H1 (cell line): ENCODE results near the gene DUS1L. TPM values are rescaled to one million over a fixed set of nuclear protein-coding genes. Genes with fewer than 3 reads are reported as not detected.

Experiments used
- CTCF ChIA-PET: fragments of 300-600 bp; sonication (Branson Sonifier 250); formaldehyde crosslinking; loops from one replicate; lab custom pipeline; 2021; ENCODE audit not compliant: partially characterized antibody; lab: Charles Lee
- POLR2A ChIA-PET: fragments of 300-600 bp; sonication (Branson Sonifier 250); formaldehyde crosslinking; loops from one replicate; lab custom pipeline; 2021; ENCODE audit warnings: inconsistent platforms; ENCODE audit not compliant: partially characterized antibody; lab: Charles Lee
- DNase-seq, 2 experiments: peaks; one replicate each; pipeline versions ENCODE4 v3.0.0 to v3.0.0-alpha.2; 2010 to 2022; ENCODE audit warnings: low spot score in 2 of 2, low read depth in 1 of 2, mixed read lengths in 1 of 2
- FAIRE-seq: peaks from 2 replicates; lab custom pipeline; 2011; peaks lifted over from hg19 to GRCh38; lab: Jason Lieb, UNC
- H2AFZ ChIP-seq: 2 replicates; pipeline ENCODE4 v1.8.1; 2012; ENCODE audit warnings: low read length, inconsistent platforms
- H2AK5ac ChIP-seq: 2 replicates; pipeline ENCODE4 v1.6.1; 2013; ENCODE audit warnings: low read depth, low read length
- H2BK120ac ChIP-seq: replicated peaks from 2 replicates; pipeline ENCODE3; 2013; ENCODE audit warnings: low read depth, low read length, inconsistent platforms
- H2BK12ac ChIP-seq: 2 replicates; pipeline ENCODE4 v1.6.1; 2013; ENCODE audit warnings: low read depth, low read length
- H2BK15ac ChIP-seq: 2 replicates; pipeline ENCODE4 v1.6.1; 2013; ENCODE audit warnings: low read length
- H2BK20ac ChIP-seq: 2 replicates; pipeline ENCODE4 v1.6.1; 2013; ENCODE audit warnings: low read length
- H2BK5ac ChIP-seq: 2 replicates; pipeline ENCODE4 v1.6.1; 2013; ENCODE audit warnings: low read depth, low read length
- H3K14ac ChIP-seq: 2 replicates; pipeline ENCODE4 v1.6.1; 2013; ENCODE audit warnings: inconsistent platforms; ENCODE audit not compliant: insufficient read length
- H3K18ac ChIP-seq: 2 replicates; pipeline ENCODE4 v1.6.1; 2013; ENCODE audit warnings: low read length; ENCODE audit errors: extremely low read depth
- H3K23ac ChIP-seq: 2 replicates; pipeline ENCODE4 v1.6.1; 2013; ENCODE audit warnings: inconsistent platforms; ENCODE audit not compliant: insufficient read length
- H3K23me2 ChIP-seq: 2 replicates; pipeline ENCODE4 v1.6.1; 2013; ENCODE audit warnings: low read depth, low read length
- H3K27ac ChIP-seq: 2 replicates; pipeline ENCODE4 v1.6.1; 2011; ENCODE audit warnings: low read depth, low read length, inconsistent platforms
- H3K27me3 ChIP-seq, 4 experiments: replicated peaks in 1 of 4; 1 replicate in 1 of 4; 2 replicates in 3 of 4; pipeline versions ENCODE4 v1.6.1 to v1.8.1; 2011 to 2013; ENCODE audit warnings: low read length in 3 of 4, mild to moderate bottlenecking in 3 of 4, inconsistent platforms in 2 of 4, mixed read lengths in 2 of 4, moderate library complexity in 1 of 4; ENCODE audit not compliant: control insufficient read depth in 3 of 4, insufficient read depth in 3 of 4; ENCODE audit errors: extremely low read depth in 1 of 4
- H3K36me3 ChIP-seq, 4 experiments: 2 replicates each; pipeline versions ENCODE4 v1.6.1 to v1.8.1; 2011 to 2013; ENCODE audit warnings: mild to moderate bottlenecking in 4 of 4, low read length in 3 of 4, moderate library complexity in 2 of 4, control low read depth in 1 of 4, inconsistent platforms in 1 of 4; ENCODE audit not compliant: insufficient read depth in 4 of 4, control insufficient read depth in 2 of 4
- H3K4ac ChIP-seq: replicated peaks from 2 replicates; pipeline ENCODE3; 2013; ENCODE audit warnings: low read length, low read depth, mixed read lengths, inconsistent platforms; ENCODE audit not compliant: insufficient read length
- H3K4me1 ChIP-seq, 4 experiments: replicated peaks in 1 of 4; 1 replicate in 1 of 4; 2 replicates in 3 of 4; pipeline versions ENCODE4 v1.6.1 to v1.8.1; 2011 to 2013; ENCODE audit warnings: low read length in 3 of 4, inconsistent platforms in 2 of 4, mixed read lengths in 1 of 4; ENCODE audit not compliant: insufficient read depth in 4 of 4, control insufficient read depth in 3 of 4
- H3K4me2 ChIP-seq, 2 experiments: 2 replicates each; pipeline versions ENCODE4 v1.6.1 to v1.8.1; 2011 to 2013; ENCODE audit warnings: low read depth in 2 of 2, low read length in 2 of 2, control low read depth in 1 of 2, inconsistent platforms in 1 of 2, mild to moderate bottlenecking in 1 of 2; ENCODE audit not compliant: insufficient read depth in 1 of 2
- H3K4me3 ChIP-seq, 4 experiments: fragments of 200-600, 300-600 bp in 1 of 4; sonication (generic), shearing (Covaris generic), sonication (Bioruptor Twin) in 1 of 4; 2 replicates each; pipeline versions ENCODE4 v1.5.1 to v1.8.1; 2011 to 2016; ENCODE audit warnings: low read length in 4 of 4, low read depth in 3 of 4, control low read depth in 2 of 4, inconsistent platforms in 2 of 4, mild to moderate bottlenecking in 2 of 4, mixed read lengths in 1 of 4, moderate library complexity in 1 of 4; ENCODE audit not compliant: insufficient read depth in 2 of 4; ENCODE audit errors: extremely low read depth in 1 of 4
- H3K56ac ChIP-seq: replicated peaks from 2 replicates; pipeline ENCODE3; 2013; ENCODE audit warnings: low read depth, mild to moderate bottlenecking, mixed read lengths, low read length, inconsistent platforms; ENCODE audit not compliant: insufficient read length
- H3K79me1 ChIP-seq: 2 replicates; pipeline ENCODE4 v1.6.1; 2013; ENCODE audit warnings: low read depth, low read length, control low read depth
- H3K79me2 ChIP-seq, 2 experiments: 2 replicates each; pipeline versions ENCODE4 v1.6.1 to v1.8.1; 2012 to 2013; ENCODE audit warnings: low read length in 2 of 2, mild to moderate bottlenecking in 2 of 2, inconsistent platforms in 1 of 2; ENCODE audit not compliant: insufficient read depth in 2 of 2, control insufficient read depth in 1 of 2
- H3K9ac ChIP-seq, 4 experiments: replicated peaks in 1 of 4; 1 replicate in 1 of 4; 2 replicates in 3 of 4; pipeline versions ENCODE4 v1.6.1 to v1.8.1; 2011 to 2013; ENCODE audit warnings: low read depth in 3 of 4, low read length in 3 of 4, control low read depth in 2 of 4, mild to moderate bottlenecking in 2 of 4, moderate library complexity in 2 of 4, inconsistent platforms in 1 of 4; ENCODE audit errors: extremely low read depth in 1 of 4
- H3K9me3 ChIP-seq, 2 experiments: 2 replicates each; pipeline versions ENCODE4 v1.6.1 to v1.8.1; 2012 to 2013; ENCODE audit warnings: mild to moderate bottlenecking in 2 of 2, moderate library complexity in 2 of 2, control low read depth in 1 of 2, inconsistent platforms in 1 of 2, low read depth in 1 of 2, low read length in 1 of 2, mixed read lengths in 1 of 2; ENCODE audit not compliant: insufficient read depth in 2 of 2
- H4K20me1 ChIP-seq, 2 experiments: replicated peaks in 1 of 2; 2 replicates each; pipeline versions ENCODE3 to v1.8.1; 2011 to 2013; ENCODE audit warnings: inconsistent platforms in 2 of 2, low read length in 2 of 2, mild to moderate bottlenecking in 1 of 2; ENCODE audit not compliant: insufficient read depth in 2 of 2, control insufficient read depth in 1 of 2
- H4K5ac ChIP-seq: 2 replicates; pipeline ENCODE4 v1.6.1; 2013; ENCODE audit warnings: low read length, low read depth, mixed read lengths, inconsistent platforms; ENCODE audit not compliant: insufficient read length
- H4K8ac ChIP-seq: 2 replicates; pipeline ENCODE4 v1.8.0; 2013; ENCODE audit warnings: mild to moderate bottlenecking, moderate library complexity, low read length, inconsistent platforms; ENCODE audit not compliant: insufficient read depth; ENCODE audit errors: extremely low read depth
- H4K91ac ChIP-seq: replicated peaks from 2 replicates; pipeline ENCODE3; 2013; ENCODE audit warnings: low read length, mixed read lengths, inconsistent platforms; ENCODE audit not compliant: insufficient read length
- CEBPB ChIP-seq: IDR thresholded peaks from 2 replicates; pipeline ENCODE4 v1.6.1; 2012; ENCODE audit warnings: low read depth, low read length
- EP300 ChIP-seq, 2 experiments: IDR thresholded peaks; 1 replicate in 1 of 2; 2 replicates in 1 of 2; pipeline ENCODE4 v1.6.1; 2011 to 2012; ENCODE audit warnings: low read depth in 2 of 2, low read length in 2 of 2, mild to moderate bottlenecking in 2 of 2, borderline replicate concordance in 1 of 2, inconsistent platforms in 1 of 2, moderate library complexity in 1 of 2
- NANOG ChIP-seq: IDR thresholded peaks from 2 replicates; pipeline ENCODE4 v1.6.1; 2011; ENCODE audit warnings: low read length, low read depth, mild to moderate bottlenecking, inconsistent platforms; ENCODE audit not compliant: insufficient read depth, poor library complexity, severe bottlenecking
- PHF8 ChIP-seq: fragments of 200-600 bp; sonication (generic); conservative IDR thresholded peaks from 2 replicates; pipeline ENCODE4 v1.7.1; 2012; ENCODE audit warnings: low read depth, mild to moderate bottlenecking, inconsistent platforms, low read length, moderate library complexity
- POU5F1 ChIP-seq: IDR thresholded peaks from 2 replicates; pipeline ENCODE4 v1.6.1; 2011; ENCODE audit warnings: low read depth, mild to moderate bottlenecking, low read length, moderate library complexity
- RAD21 ChIP-seq, 2 experiments: IDR thresholded peaks in 1 of 2; conservative IDR thresholded peaks in 1 of 2; 2 replicates each; pipeline ENCODE4 v1.6.1; 2011; ENCODE audit warnings: low read depth in 2 of 2, low read length in 2 of 2, improper control_type of control experiment in 1 of 2, inconsistent platforms in 1 of 2, mild to moderate bottlenecking in 1 of 2, moderate library complexity in 1 of 2
- RXRA ChIP-seq: IDR thresholded peaks from 2 replicates; pipeline ENCODE4 v1.6.1; 2011; ENCODE audit warnings: low read depth, mild to moderate bottlenecking, low read length, moderate library complexity; ENCODE audit not compliant: insufficient read depth
- SP1 ChIP-seq: IDR thresholded peaks from 2 replicates; pipeline ENCODE4 v1.6.1; 2011; ENCODE audit warnings: low read depth, low read length
- SP2 ChIP-seq: IDR thresholded peaks from 2 replicates; pipeline ENCODE4 v1.6.1; 2012; ENCODE audit warnings: mild to moderate bottlenecking, low read length, inconsistent platforms
- TBP ChIP-seq: IDR thresholded peaks from 2 replicates; pipeline ENCODE4 v1.6.1; 2011; ENCODE audit warnings: low read depth, low read length, improper control_type of control experiment
- USF2 ChIP-seq: IDR thresholded peaks from 2 replicates; pipeline ENCODE4 v1.6.1; 2011; ENCODE audit warnings: low read length, improper control_type of control experiment
- WGBS, 2 experiments: shearing (Covaris generic) in 1 of 2; methylation state at CpG; one replicate each; pipeline versions ENCODE4 v1.1.6 to v1.1.7; 2013 to 2015; ENCODE audit warnings: low lambda C conversion rate in 2 of 2, mixed read lengths in 2 of 2, inconsistent platforms in 1 of 2, low coverage in 1 of 2, missing lambda C conversion rate in 1 of 2; ENCODE audit not compliant: insufficient replicate concordance in 2 of 2, insufficient coverage in 1 of 2, insufficient read length in 1 of 2; ENCODE audit errors: extremely low coverage in 1 of 2, missing lambda C conversion rate in 1 of 2; 5-methylcytosine and 5-hydroxymethylcytosine counted together
- polyA plus RNA-seq, 7 experiments: library from polyadenylated mRNA; depleted of rRNA in 3 of 7; stranded (reverse) in 5 of 7; unstranded in 2 of 7; fragments of >200 nt in 5 of 7; fragments of 200-250 nt in 2 of 7; gene quantifications; 1 replicate in 5 of 7; 2 replicates in 1 of 7; 4 replicates in 1 of 7; pipeline versions ENCODE4 v1.2.1 to v1.2.3, GENCODE V29; 2011 to 2013; ENCODE audit warnings: missing spikeins in 2 of 7, mixed read lengths in 2 of 7
- total RNA-seq: library from RNA; stranded (reverse); fragmentation: NEBNext Ultra II Directional; extraction: Animal tissue kit (Norgen Biotek cat#: 25700); gene quantifications from 2 replicates; pipeline ENCODE4 v1.2.1, GENCODE V29; 2021

DUS1L gene
- total and polyA plus RNA-seq, 2 of the 8 experiments (the other 6 are each of a cell fraction or from before 2014, with no cell fraction given) = 34.5 to 69.1 TPM

GRCh38 chr17:82034371-82035011 is 31.1 kb downstream of the DUS1L start:
- Histone ChIP-seq H3K9me3 (no peaks in the 10 kb centered on the region), H3K27ac (no peak overlapping the region), H4K20me1 (peaks cover 2 to 12% of the 10 kb centered on the region in 2 experiments), H2AK5ac (no peak overlapping the region), H3K4ac (no peak overlapping the region), H3K4me2 (no peak overlapping the region), H2AFZ (no peak overlapping the region), H3K4me3 (no peak overlapping the region), H2BK5ac (no peak overlapping the region), H3K56ac (no peak overlapping the region), H3K23me2 (peaks cover 13% of the 10 kb centered on the region; the same call in 1 of the 2 replicates), H3K4me1 (peaks cover 3 to 13% (median 7%) of the 10 kb centered on the region in 4 experiments; a peak in 6 of 7 replicates), H4K5ac (no peak overlapping the region), H4K8ac (no peak overlapping the region), H3K27me3 (no peaks in the 10 kb centered on the region; a peak in 1 of 7 replicates), H4K91ac (no peak overlapping the region), H3K18ac (no peak overlapping the region), H3K79me1 (peaks cover 3% of the 10 kb centered on the region; the same call in 1 of the 2 replicates), H3K79me2 (peaks cover 0 to 2% of the 10 kb centered on the region in 2 experiments; a peak in 1 of 4 replicates), H3K9ac (no peak overlapping the region), H3K36me3 (no peaks in the 10 kb centered on the region; a peak in 1 of 8 replicates), H2BK15ac (no peak overlapping the region), H3K23ac (no peak overlapping the region), H3K14ac (no peak overlapping the region), H2BK20ac (no peak overlapping the region), H2BK120ac (no peak overlapping the region), H2BK12ac (no peak overlapping the region)
- FAIRE-seq (no peak), DNase-seq (no peak)
- 77% methylated on average over 15 of the region's 23 CpGs; no CpG with 5 or more reads in 1 of the 2 experiments for WGBS, 2 experiments
- ChIA-PET POLR2A (interaction anchor here (0.7 to 1.8 kb wide), 9 partner anchors 15 to 195 kb away, joined by 3 to 8 read pairs (median 4); no protein-coding TSS in a partner anchor), CTCF (interaction anchor here (1.2 to 1.9 kb wide), 6 partner anchors 14 to 171 kb away, joined by 3 to 11 read pairs (median 4); no protein-coding TSS in a partner anchor)
- no peak for TF ChIP-seq USF2
- TF ChIP-seq EP300 (IDR thresholded peaks at IDR 0.05; ENCODE audit: borderline replicate concordance in 1 of 2, low read depth in 2 of 2, low read length in 2 of 2) = no peak
- TF ChIP-seq CEBPB = no peak
- no peak for TF ChIP-seq NANOG
- peak; percentile 16; the same call in 1 of the 2 replicates for TF ChIP-seq TBP
- no peak for TF ChIP-seq RXRA
- TF ChIP-seq SP2 = no peak; the same call in 1 of the 2 replicates
- no peak for TF ChIP-seq PHF8
- TF ChIP-seq POU5F1 = no peak
- TF ChIP-seq RAD21 (IDR thresholded peaks at IDR 0.05 in 1 of 2, conservative IDR thresholded peaks at IDR 0.05 in 1 of 2; ENCODE audit: low read depth in 2 of 2, low read length in 2 of 2) = no peak
- peak; percentile 95 for TF ChIP-seq SP1
